HepG2 (cell line): ENCODE data around the gene DST. TPM values are rescaled to one million over a fixed set of nuclear protein-coding genes. Genes with fewer than 3 reads are reported as not detected.

Source experiments
- ATAC-seq: fragments of 200-7000 bp; cut with Tn5 transposase; 3 replicates; pipeline ENCODE4 v1.9.1; 2020; ENCODE audit warnings: mild to moderate bottlenecking, moderate library complexity
- BruUV-seq: library from RNA; stranded (reverse); fragments of 400-500 nt; replicated peaks from 2 replicates; lab custom pipeline; 2021; lab: Mats Ljungman, UMichigan
- CTCF ChIA-PET: fragments of 300-600 bp; formaldehyde crosslinking; extraction: SDS; loops from one replicate; lab custom pipeline; 2021; ENCODE audit warnings: low total read pairs, inconsistent platforms, low intra/inter-chr PET ratio; lab: Yijun Ruan, JAX
- POLR2A ChIA-PET: fragments of 350-600 bp; sonication (Branson Sonifier 250); formaldehyde crosslinking; loops from one replicate; lab custom pipeline; 2020; ENCODE audit warnings: antibody characterized with exemption, inconsistent platforms; lab: Yijun Ruan, JAX
- DNase-seq: peaks from one replicate; pipeline ENCODE4 v3.0.0-alpha.2; 2015; ENCODE audit warnings: low spot score
- FAIRE-seq: peaks from 3 replicates; lab custom pipeline; 2011; peaks lifted over from hg19 to GRCh38; lab: Jason Lieb, UNC
- H2AFZ ChIP-seq: one replicate; pipeline ENCODE4 v1.6.1; 2011; ENCODE audit warnings: low read length, inconsistent platforms
- H3K27ac ChIP-seq: fragments of 300-600 bp; 3 replicates; pipeline ENCODE4 v1.8.0; 2011; ENCODE audit warnings: mixed run types, mild to moderate bottlenecking, mixed read lengths, low read length, inconsistent platforms; ENCODE audit not compliant: insufficient read depth; ENCODE audit errors: extremely low read length
- H3K27me3 ChIP-seq, 2 experiments: fragments of 200-600 bp in 1 of 2; 2 replicates in 1 of 2; 3 replicates in 1 of 2; pipeline versions ENCODE4 v1.6.0 to v1.8.0; 2011; ENCODE audit warnings: low read length in 2 of 2, mild to moderate bottlenecking in 2 of 2, moderate library complexity in 2 of 2, inconsistent platforms in 1 of 2; ENCODE audit not compliant: insufficient read depth in 2 of 2, control insufficient read depth in 1 of 2
- H3K36me3 ChIP-seq, 2 experiments: fragments of 200-600 bp in 1 of 2; replicated peaks in 1 of 2; 2 replicates in 1 of 2; 3 replicates in 1 of 2; pipeline versions ENCODE4 v1.5.1 to v1.8.0; 2011; ENCODE audit warnings: low read length in 2 of 2, inconsistent platforms in 1 of 2; ENCODE audit not compliant: insufficient read depth in 2 of 2, control insufficient read depth in 1 of 2
- H3K4me1 ChIP-seq: 2 replicates; pipeline ENCODE4 v1.5.1; 2012; ENCODE audit warnings: low read length, inconsistent platforms; ENCODE audit not compliant: insufficient read depth
- H3K4me2 ChIP-seq: 2 replicates; pipeline ENCODE4 v1.6.0; 2011; ENCODE audit warnings: low read depth, low read length, inconsistent platforms
- H3K4me3 ChIP-seq, 3 experiments: fragments of 200-600 bp in 1 of 3; sonication (generic), shearing (Covaris generic) in 1 of 3; replicated peaks in 1 of 3; 2 replicates each; pipeline ENCODE4 v1.5.1; 2011 to 2016; ENCODE audit warnings: low read length in 3 of 3, inconsistent platforms in 2 of 3, low read depth in 2 of 3, mild to moderate bottlenecking in 2 of 3, control low read depth in 1 of 3, mixed read lengths in 1 of 3; ENCODE audit not compliant: insufficient read depth in 1 of 3
- H3K79me2 ChIP-seq: one replicate; pipeline ENCODE4 v1.6.1; 2011; ENCODE audit warnings: low read length, inconsistent platforms; ENCODE audit not compliant: insufficient read depth
- H3K9ac ChIP-seq: 2 replicates; pipeline ENCODE4 v1.6.0; 2011; ENCODE audit warnings: mild to moderate bottlenecking, low read depth, low read length, inconsistent platforms; ENCODE audit not compliant: insufficient read depth
- H3K9me3 ChIP-seq: 2 replicates; pipeline ENCODE4 v1.5.1; 2012; ENCODE audit warnings: mild to moderate bottlenecking, low read length
- H4K20me1 ChIP-seq: 2 replicates; pipeline ENCODE4 v1.6.0; 2011; ENCODE audit warnings: inconsistent platforms, mild to moderate bottlenecking, low read length, moderate library complexity; ENCODE audit not compliant: insufficient read depth
- CEBPZ ChIP-seq: IDR thresholded peaks from 2 replicates; pipeline ENCODE4 v1.6.1; 2012; ENCODE audit warnings: low read length, improper control_type of control experiment
- DNMT3B ChIP-seq: conservative IDR thresholded peaks from 2 replicates; pipeline ENCODE4 v1.6.1; 2016; ENCODE audit warnings: missing biosample characterization, control low read depth
- FOXJ3 ChIP-seq: sonication (generic); formaldehyde crosslinking; IDR thresholded peaks from 2 replicates; pipeline ENCODE4 v1.4.0; 2020; ENCODE audit warnings: missing genetic modification reagents, mild to moderate bottlenecking, borderline replicate concordance
- HHEX ChIP-seq: IDR thresholded peaks from 2 replicates; pipeline ENCODE4 v1.6.1; 2016; ENCODE audit warnings: control low read depth
- HMGA1 ChIP-seq: sonication (generic); formaldehyde crosslinking; conservative IDR thresholded peaks from 2 replicates; pipeline ENCODE4 v1.4.0; 2020; ENCODE audit warnings: missing genetic modification reagents
- JDP2 ChIP-seq: sonication (generic); formaldehyde crosslinking; IDR thresholded peaks from 2 replicates; pipeline ENCODE4 v1.8.1; 2022; ENCODE audit warnings: missing genetic modification reagents, borderline replicate concordance
- KAT2B ChIP-seq: fragments of 150-350 bp; IDR thresholded peaks from 2 replicates; pipeline ENCODE4 v1.6.1; 2014; ENCODE audit warnings: low read depth, low read length, borderline replicate concordance
- KDM6A ChIP-seq: IDR thresholded peaks from 2 replicates; pipeline ENCODE4 v1.6.1; 2016; ENCODE audit warnings: low read depth
- NCOA5 ChIP-seq: sonication (generic); formaldehyde crosslinking; IDR thresholded peaks from 2 replicates; pipeline ENCODE4 v1.4.0; 2020; ENCODE audit warnings: missing genetic modification reagents
- NFRKB ChIP-seq: fragments of 450-650 bp; IDR thresholded peaks from 2 replicates; pipeline ENCODE4 v1.6.1; 2017
- NR1H2 ChIP-seq: sonication (generic); formaldehyde crosslinking; IDR thresholded peaks from 2 replicates; pipeline ENCODE4 v1.8.1; 2022; ENCODE audit warnings: low read depth, missing genetic modification reagents, borderline replicate concordance
- SAFB2 ChIP-seq: sonication (generic); formaldehyde crosslinking; IDR thresholded peaks from 2 replicates; pipeline ENCODE4 v1.5.1; 2020; ENCODE audit warnings: missing genetic modification reagents, low read depth, mild to moderate bottlenecking, borderline replicate concordance
- SMARCE1 ChIP-seq: fragments of 450-650 bp; IDR thresholded peaks from 2 replicates; pipeline ENCODE4 v1.6.1; 2017; ENCODE audit warnings: borderline replicate concordance
- U2AF1 ChIP-seq: fragments of 200-400 bp; formaldehyde crosslinking; optimal IDR thresholded peaks from 2 replicates; pipeline ENCODE3; 2017; ENCODE audit warnings: mild to moderate bottlenecking, low read depth, low read length
- ZBTB38 ChIP-seq: sonication (generic); formaldehyde crosslinking; IDR thresholded peaks from 2 replicates; pipeline ENCODE4 v1.5.1; 2020; ENCODE audit warnings: mild to moderate bottlenecking, missing genetic modification reagents
- ZFP62 ChIP-seq: sonication (generic); formaldehyde crosslinking; IDR thresholded peaks from 2 replicates; pipeline ENCODE4 v1.4.0; 2020; ENCODE audit warnings: missing genetic modification reagents
- ZNF383 ChIP-seq: sonication (generic); formaldehyde crosslinking; IDR thresholded peaks from 2 replicates; pipeline ENCODE4 v1.4.0; 2020; ENCODE audit warnings: missing genetic modification reagents, mild to moderate bottlenecking, borderline replicate concordance
- WGBS: methylation state at CpG from one replicate; pipeline ENCODE4 v1.1.6; 2017; ENCODE audit warnings: low lambda C conversion rate; 5-methylcytosine and 5-hydroxymethylcytosine counted together
- in situ Hi-C: cut with HindIII; loops from 2 replicates; pipeline ENCODE4 v1.10.0; 2017; ENCODE audit warnings: low pct_unique_long_range_greater_than_20kb; ENCODE audit not compliant: extremely low pct_ligation_motif_present
- intact Hi-C: fragments of 100-400 bp; cut with micrococcal nuclease; formaldehyde crosslinking; loops from one replicate; pipeline ENCODE4 v1.10.0; 2022; ENCODE audit not compliant: unreplicated experiment
- polyA plus RNA-seq, 8 experiments: library from polyadenylated mRNA; depleted of rRNA in 3 of 8; stranded (reverse) in 7 of 8; unstranded in 1 of 8; fragments of >200 nt; fragmentation: Illumina TruSeq in 4 of 8; extraction: Trizol in 4 of 8; gene quantifications; 2 replicates each; pipeline versions ENCODE4 v1.2.1 to v1.2.3, GENCODE V29; 2011 to 2016; ENCODE audit warnings: low read depth in 4 of 8, missing spikeins in 1 of 8, mixed read lengths in 1 of 8; ENCODE audit not compliant: insufficient read depth in 1 of 8
- total RNA-seq, 5 experiments: library from RNA; depleted of rRNA; stranded (reverse); fragments of >200 nt; fragmentation: Illumina TruSeq; extraction: Trizol; gene quantifications; 2 replicates each; pipeline ENCODE4 v1.2.3, GENCODE V29; 2016; ENCODE audit warnings: low read depth in 1 of 5
- TF ChIP-seq, protein P1 (sequence below): sonication (generic); formaldehyde crosslinking; IDR thresholded peaks from 2 replicates; pipeline ENCODE4 v1.8.0; 2022; ENCODE audit warnings: mild to moderate bottlenecking, missing genetic modification reagents, moderate library complexity
- TF ChIP-seq, protein P2 (sequence below): sonication (generic); formaldehyde crosslinking; IDR thresholded peaks from 2 replicates; pipeline ENCODE4 v1.4.0; 2020; ENCODE audit warnings: missing genetic modification reagents

Gene DST
- total and polyA plus RNA-seq, 2 of the 13 experiments (the other 11 are each of a cell fraction or from before 2014, with no cell fraction given), result 64.4 to 89.0 TPM

DNA sequence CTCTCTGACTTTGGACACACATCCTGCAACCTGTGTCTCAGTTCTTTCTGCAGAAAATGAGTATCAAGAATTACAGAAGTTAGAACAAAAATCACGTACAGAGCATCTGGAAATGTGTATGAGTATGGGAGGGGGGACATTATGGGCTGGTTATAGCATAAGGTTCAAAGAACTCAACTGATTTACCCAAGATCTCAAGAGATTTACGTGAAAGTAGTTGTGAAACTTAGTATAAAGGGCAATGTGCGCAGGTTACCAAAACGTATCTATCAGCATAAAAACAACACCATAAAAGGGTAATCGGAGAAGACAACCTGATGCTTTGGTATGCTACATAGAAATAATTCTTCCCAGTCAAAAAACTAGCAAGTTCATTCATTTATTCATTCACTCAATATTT is 15.6 kb upstream of the DST start (continued):
- TF ChIP-seq CEBPZ, result no peak
- TF ChIP-seq NCOA5 (CRISPR knock-in tag), result no peak
- no peak for TF ChIP-seq U2AF1
- no peak for TF ChIP-seq ZBTB38
- TF ChIP-seq, protein P1, sequence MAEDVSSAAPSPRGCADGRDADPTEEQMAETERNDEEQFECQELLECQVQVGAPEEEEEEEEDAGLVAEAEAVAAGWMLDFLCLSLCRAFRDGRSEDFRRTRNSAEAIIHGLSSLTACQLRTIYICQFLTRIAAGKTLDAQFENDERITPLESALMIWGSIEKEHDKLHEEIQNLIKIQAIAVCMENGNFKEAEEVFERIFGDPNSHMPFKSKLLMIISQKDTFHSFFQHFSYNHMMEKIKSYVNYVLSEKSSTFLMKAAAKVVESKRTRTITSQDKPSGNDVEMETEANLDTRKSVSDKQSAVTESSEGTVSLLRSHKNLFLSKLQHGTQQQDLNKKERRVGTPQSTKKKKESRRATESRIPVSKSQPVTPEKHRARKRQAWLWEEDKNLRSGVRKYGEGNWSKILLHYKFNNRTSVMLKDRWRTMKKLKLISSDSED, result no peak
- TF ChIP-seq SAFB2 (CRISPR knock-in tag), result no peak
- TF ChIP-seq HHEX (CRISPR knock-in tag), result no peak
- no peak for TF ChIP-seq DNMT3B (CRISPR knock-in tag)
- no peak for TF ChIP-seq JDP2

DNA sequence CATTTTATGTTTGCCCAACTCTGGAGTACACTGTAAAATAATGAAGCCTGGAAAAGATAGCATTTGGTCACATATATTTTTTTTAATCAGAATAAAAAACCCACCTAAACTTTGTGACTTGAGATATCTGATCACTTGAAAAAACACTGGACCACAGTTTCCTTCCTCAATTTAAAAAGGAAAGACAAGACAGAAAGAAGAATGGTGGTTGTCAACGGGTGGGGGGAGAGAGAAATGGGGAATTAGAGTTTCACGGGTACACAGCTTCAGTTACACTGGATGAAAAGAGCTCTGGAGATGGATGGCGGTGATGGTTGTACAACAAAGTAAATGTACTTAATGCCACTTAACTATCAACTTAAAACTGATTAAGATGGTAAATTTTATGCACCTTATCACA is 14.7 kb upstream of the DST start:
- no peak overlapping the region for H3K27ac ChIP-seq
- H4K20me1 ChIP-seq, result no peaks in the 10 kb centered on the region
- no peaks in the 10 kb centered on the region; a peak in 1 of 5 replicates for H3K36me3 ChIP-seq
- H3K4me2 ChIP-seq, result no peak overlapping the region
- CTCF ChIA-PET, result no interaction called here
- H3K4me3 ChIP-seq, result no peak overlapping the region
- DNase-seq (no peak), ATAC-seq (no peak), FAIRE-seq (no peak)
- H3K4me1 ChIP-seq, result peaks cover 34% of the 10 kb centered on the region
- POLR2A ChIA-PET, result no interaction called here
- intact Hi-C loops (no loop called here), in situ Hi-C loops (no loop called here)
- H3K9ac ChIP-seq, result no peak overlapping the region
- no peaks in the 10 kb centered on the region for H3K79me2 ChIP-seq
- H3K27me3 ChIP-seq, result no peaks in the 10 kb centered on the region
- no peak overlapping the region for H2AFZ ChIP-seq
- H3K9me3 ChIP-seq, result no peaks in the 10 kb centered on the region
- BruUV-seq, result no TSS peak
- 99% methylated on average over 3 of the region's 3 CpGs for WGBS
- TF ChIP-seq HMGA1 (CRISPR knock-in tag) (no peak), ZFP62 (CRISPR knock-in tag) (no peak), NR1H2 (no peak), KAT2B (no peak), ZNF383 (CRISPR knock-in tag) (no peak), FOXJ3 (CRISPR knock-in tag) (no peak), SMARCE1 (no peak), NFRKB (no peak), KDM6A (CRISPR knock-in tag) (no peak)
- TF ChIP-seq, protein P2, sequence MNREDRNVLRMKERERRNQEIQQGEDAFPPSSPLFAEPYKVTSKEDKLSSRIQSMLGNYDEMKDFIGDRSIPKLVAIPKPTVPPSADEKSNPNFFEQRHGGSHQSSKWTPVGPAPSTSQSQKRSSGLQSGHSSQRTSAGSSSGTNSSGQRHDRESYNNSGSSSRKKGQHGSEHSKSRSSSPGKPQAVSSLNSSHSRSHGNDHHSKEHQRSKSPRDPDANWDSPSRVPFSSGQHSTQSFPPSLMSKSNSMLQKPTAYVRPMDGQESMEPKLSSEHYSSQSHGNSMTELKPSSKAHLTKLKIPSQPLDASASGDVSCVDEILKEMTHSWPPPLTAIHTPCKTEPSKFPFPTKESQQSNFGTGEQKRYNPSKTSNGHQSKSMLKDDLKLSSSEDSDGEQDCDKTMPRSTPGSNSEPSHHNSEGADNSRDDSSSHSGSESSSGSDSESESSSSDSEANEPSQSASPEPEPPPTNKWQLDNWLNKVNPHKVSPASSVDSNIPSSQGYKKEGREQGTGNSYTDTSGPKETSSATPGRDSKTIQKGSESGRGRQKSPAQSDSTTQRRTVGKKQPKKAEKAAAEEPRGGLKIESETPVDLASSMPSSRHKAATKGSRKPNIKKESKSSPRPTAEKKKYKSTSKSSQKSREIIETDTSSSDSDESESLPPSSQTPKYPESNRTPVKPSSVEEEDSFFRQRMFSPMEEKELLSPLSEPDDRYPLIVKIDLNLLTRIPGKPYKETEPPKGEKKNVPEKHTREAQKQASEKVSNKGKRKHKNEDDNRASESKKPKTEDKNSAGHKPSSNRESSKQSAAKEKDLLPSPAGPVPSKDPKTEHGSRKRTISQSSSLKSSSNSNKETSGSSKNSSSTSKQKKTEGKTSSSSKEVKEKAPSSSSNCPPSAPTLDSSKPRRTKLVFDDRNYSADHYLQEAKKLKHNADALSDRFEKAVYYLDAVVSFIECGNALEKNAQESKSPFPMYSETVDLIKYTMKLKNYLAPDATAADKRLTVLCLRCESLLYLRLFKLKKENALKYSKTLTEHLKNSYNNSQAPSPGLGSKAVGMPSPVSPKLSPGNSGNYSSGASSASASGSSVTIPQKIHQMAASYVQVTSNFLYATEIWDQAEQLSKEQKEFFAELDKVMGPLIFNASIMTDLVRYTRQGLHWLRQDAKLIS (CRISPR knock-in tag), result no peak
